Astrocyte of the spinal cord (primary cell): ENCODE measurements around the gene RYK.

Experiments
- DNase-seq: peaks from one replicate; pipeline ENCODE4 v3.0.0; 2011; ENCODE audit warnings: low read depth, low spot score
- H3K4me3 ChIP-seq: 2 replicates; pipeline ENCODE4 v1.5.1; 2011; ENCODE audit warnings: low read depth, mild to moderate bottlenecking, low read length, moderate library complexity
- in situ Hi-C: cut with HindIII; loops from 2 replicates; pipeline ENCODE4 v1.10.0; 2017; ENCODE audit warnings: low sequenced_read_pairs
- TF ChIP-seq, protein P1 (sequence below): IDR thresholded peaks from 2 replicates; pipeline ENCODE4 v1.5.1; 2012; ENCODE audit warnings: low read depth, mild to moderate bottlenecking, low read length, inconsistent platforms

Gene RYK

DNA sequence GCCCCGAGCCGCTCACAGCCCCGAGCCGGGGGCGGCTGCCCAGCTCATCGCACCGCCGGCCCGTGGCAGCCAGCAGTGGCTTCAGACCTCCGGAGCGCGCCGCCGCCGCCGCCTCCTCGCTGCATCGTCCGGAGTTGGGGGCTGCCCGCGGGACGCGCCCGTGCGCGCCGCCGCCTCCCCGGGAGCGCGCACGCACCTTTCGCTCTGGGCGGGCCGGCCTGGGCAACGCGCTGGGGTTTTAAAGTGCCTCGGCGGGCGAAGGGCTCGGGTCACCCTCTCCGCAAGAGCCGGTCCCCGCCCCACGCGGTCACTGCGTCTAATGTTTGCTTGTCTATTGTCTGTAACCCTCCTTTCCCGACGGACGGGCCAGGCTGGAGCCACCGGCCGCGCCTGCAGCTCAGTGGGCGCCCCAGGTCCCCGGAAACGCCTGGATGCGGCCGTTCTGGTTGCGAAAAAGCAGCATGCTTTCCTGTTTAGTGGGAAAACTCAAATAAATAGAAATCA is at the start of gene RYK:
RYK (minus strand) TSS at position 143 of the 504 bp plus-strand sequence. CDS start 205 bp downstream, outside the sequence.
- in situ Hi-C loops, result no loop called here
- peak within 1 kb of the TSS; percentile 73 for H3K4me3 ChIP-seq
- TF ChIP-seq, protein P1, sequence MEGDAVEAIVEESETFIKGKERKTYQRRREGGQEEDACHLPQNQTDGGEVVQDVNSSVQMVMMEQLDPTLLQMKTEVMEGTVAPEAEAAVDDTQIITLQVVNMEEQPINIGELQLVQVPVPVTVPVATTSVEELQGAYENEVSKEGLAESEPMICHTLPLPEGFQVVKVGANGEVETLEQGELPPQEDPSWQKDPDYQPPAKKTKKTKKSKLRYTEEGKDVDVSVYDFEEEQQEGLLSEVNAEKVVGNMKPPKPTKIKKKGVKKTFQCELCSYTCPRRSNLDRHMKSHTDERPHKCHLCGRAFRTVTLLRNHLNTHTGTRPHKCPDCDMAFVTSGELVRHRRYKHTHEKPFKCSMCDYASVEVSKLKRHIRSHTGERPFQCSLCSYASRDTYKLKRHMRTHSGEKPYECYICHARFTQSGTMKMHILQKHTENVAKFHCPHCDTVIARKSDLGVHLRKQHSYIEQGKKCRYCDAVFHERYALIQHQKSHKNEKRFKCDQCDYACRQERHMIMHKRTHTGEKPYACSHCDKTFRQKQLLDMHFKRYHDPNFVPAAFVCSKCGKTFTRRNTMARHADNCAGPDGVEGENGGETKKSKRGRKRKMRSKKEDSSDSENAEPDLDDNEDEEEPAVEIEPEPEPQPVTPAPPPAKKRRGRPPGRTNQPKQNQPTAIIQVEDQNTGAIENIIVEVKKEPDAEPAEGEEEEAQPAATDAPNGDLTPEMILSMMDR, result no peak
- DNase-seq, result peak; percentile 74

DNA sequence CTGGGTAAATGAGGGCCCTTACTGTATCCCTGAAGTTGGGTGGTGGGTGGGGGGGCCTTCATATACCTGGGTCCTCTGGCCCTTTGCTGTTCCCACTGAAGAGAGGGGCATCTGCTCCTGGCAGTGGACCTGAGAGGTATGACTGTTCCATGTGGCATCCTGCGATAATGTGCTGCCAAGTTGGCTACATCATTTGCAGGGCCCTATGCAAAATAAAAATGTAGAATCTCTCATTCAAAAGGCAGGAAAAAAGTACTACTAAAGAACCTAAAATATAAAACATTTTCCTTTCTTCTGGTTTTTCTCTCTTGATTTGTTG is 49.2 kb upstream of the RYK start:
- DNase-seq, result no peak
- no peak overlapping the region for H3K4me3 ChIP-seq
- in situ Hi-C loops, result no loop called here
- TF ChIP-seq, protein P1, result no peak

DNA sequence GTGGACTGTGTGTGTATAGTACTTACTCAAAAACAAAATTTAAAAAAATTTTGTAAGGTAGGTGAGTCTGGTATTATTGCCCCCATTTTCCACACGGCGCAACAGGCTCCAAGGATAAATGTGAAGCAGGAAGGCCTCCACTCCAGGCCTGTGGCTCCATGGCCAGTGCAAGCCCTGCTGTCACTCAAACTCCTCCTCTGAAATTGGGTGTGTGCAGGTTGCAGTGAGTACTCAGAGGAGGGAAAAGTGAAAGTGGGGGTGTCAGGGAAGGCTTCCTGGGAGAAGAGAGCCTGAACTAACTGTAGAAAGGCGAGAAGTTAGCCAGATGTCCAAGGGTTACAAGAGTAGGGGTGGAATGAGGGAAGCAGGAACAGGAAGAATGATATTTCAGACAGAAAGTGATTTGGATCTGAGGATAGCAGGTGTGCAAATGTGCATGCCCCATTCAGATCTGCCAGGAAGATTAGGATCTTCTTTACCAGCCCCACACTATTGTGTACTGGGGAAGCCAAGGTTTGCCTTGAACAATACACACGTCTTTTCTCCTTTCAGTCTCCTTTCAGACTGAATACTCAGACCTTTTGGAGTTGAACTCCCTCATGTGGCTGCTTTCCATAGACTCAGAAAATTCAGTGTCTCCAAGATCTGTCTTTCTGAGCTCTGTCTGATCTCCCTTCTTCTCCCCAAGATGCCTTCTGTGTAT is 48.7 kb upstream of the RYK start:
- H3K4me3 ChIP-seq, result no peak overlapping the region
- in situ Hi-C loops, result no loop called here
- DNase-seq, result peak; percentile 59
- TF ChIP-seq, protein P1, result peak; percentile 56

DNA sequence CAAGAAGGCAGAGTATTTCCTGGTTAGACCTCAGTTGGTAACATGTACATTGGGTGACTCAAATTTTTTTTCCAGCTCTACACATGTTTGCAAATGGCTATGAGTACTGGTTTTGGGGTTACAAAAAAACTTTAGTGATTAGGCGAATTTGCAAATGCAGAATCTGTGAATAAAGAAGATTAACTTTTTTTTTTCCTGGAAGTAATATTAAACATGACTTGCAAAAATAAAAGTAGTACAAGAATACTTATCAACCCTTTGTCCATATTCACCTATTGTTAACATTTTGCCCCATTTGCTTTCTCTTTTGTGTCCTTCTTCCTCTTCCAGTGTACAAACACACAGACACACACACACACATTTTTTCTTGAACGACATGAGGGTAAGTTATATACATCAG is 47.6 kb upstream of the RYK start:
- TF ChIP-seq, protein P1, result no peak
- in situ Hi-C loops, result no loop called here
- DNase-seq, result no peak
- no peak overlapping the region for H3K4me3 ChIP-seq

DNA sequence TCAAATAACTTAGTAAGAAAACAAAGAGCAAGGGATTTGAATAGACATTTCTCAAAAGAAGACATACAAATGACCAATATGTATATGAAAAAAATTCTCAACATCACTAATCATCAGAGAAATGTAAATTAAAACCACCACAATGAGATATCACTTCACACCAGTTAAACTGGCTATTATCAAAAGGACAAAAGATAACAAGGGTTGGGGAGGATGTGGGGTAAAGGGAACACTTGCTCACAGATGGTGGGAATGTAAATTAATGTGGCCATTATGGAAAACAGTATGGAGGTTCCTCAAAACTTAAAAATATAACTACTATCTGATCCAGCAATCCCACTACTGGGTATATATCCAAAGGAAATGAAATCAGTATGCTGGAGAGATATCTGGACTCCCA is 46.0 kb upstream of the RYK start:
- in situ Hi-C loops, result no loop called here
- TF ChIP-seq, protein P1, result no peak
- no peak overlapping the region for H3K4me3 ChIP-seq
- DNase-seq, result no peak

DNA sequence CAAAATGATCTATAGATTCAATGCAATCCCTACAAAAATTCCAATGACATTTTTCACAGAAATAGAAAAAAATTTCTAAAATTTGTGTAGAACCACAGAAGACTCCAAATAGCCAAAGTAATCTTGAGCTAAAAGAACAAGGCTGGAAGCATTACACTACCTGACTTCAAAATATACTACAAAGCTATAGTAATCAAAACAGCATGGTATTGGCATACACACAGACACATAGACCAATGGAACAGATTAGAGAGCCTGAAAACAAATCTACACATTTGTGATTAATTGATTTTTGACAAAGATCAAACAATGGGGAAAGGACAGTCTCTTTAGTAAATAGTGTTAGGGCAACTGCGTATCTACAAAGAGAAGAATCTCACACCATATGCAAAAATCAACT is 45.3 kb upstream of the RYK start:
- no peak overlapping the region for H3K4me3 ChIP-seq
- TF ChIP-seq, protein P1, result no peak
- DNase-seq, result no peak
- in situ Hi-C loops, result no loop called here
